GM12864 (cell line): ENCODE measurements around the gene HM13.

ENCODE experiments used
- DNase-seq: peaks from one replicate; pipeline ENCODE4 v3.0.0-alpha.2; 2011; ENCODE audit warnings: low read depth
- H3K4me3 ChIP-seq: 2 replicates; pipeline ENCODE4 v1.5.1; 2011; ENCODE audit warnings: mild to moderate bottlenecking, low read depth, low read length, control low read depth
- CTCF ChIP-seq: IDR thresholded peaks from 2 replicates; pipeline ENCODE4 v1.5.1; 2011; ENCODE audit warnings: low read depth, mild to moderate bottlenecking, moderate library complexity, low read length, control low read depth, inconsistent platforms; ENCODE audit errors: missing control alignments

HM13 gene

GRCh38 chr20:31615416-31615815 lies 101.2 kb downstream of the HM13 start:
- no peak overlapping the region for H3K4me3 ChIP-seq
- DNase-seq = no peak
- TF ChIP-seq CTCF = no peak

GRCh38 chr20:31617432-31618104 lies 103.3 kb downstream of the HM13 start:
- no peak for TF ChIP-seq CTCF
- no peak overlapping the region for H3K4me3 ChIP-seq
- no peak for DNase-seq
